ENCODE measurements around the gene TRIO.
A peak's percentile ranks its signal among the peaks of the same experiment; 100 is the strongest.

The TRIO gene

DNA sequence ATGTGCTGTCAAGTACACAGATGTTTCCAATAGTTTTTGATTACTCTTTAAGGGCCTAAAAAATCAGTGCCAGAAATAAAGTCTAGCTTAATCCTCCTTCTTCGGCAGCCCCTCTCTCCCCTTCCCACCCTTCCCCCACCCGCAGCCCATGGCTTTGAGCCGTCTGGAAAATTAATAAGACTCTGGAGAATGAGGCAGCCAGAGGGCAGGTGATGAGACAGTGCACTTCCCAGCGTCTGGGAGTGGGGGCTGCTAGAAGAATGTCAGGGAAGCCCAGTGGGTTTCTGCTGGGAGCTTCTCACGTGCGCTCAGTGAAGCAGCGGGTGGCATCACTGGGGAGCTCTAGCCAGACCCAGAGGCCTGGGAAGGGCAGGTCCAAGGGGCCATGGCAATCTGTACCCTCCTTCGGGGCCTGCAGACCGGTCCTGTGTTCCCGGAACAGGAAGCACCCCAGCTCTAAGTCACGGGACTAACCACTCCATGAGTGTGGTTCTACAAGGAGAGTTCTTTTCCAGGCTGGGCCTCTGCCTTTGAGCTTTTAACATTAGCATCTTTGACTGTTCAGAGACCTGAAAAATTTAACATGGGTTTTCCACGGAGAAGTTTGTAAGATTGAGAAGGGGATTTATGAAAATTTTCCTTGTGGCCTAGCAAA is 273.6 kb downstream of the TRIO start:
- peak; percentile 5 for ATAC-seq
- no peak for TF ChIP-seq TOX (CRISPR knock-in tag; IDR thresholded peaks at IDR 0.05; ENCODE audit: borderline replicate concordance)
- TF ChIP-seq ZC3H10 (CRISPR knock-in tag; IDR thresholded peaks at IDR 0.05), result no peak
- TF ChIP-seq, protein P1, sequence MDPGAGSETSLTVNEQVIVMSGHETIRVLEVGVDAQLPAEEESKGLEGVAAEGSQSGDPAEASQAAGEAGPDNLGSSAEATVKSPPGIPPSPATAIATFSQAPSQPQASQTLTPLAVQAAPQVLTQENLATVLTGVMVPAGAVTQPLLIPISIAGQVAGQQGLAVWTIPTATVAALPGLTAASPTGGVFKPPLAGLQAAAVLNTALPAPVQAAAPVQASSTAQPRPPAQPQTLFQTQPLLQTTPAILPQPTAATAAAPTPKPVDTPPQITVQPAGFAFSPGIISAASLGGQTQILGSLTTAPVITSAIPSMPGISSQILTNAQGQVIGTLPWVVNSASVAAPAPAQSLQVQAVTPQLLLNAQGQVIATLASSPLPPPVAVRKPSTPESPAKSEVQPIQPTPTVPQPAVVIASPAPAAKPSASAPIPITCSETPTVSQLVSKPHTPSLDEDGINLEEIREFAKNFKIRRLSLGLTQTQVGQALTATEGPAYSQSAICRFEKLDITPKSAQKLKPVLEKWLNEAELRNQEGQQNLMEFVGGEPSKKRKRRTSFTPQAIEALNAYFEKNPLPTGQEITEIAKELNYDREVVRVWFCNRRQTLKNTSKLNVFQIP (CRISPR knock-in tag; IDR thresholded peaks at IDR 0.05; ENCODE audit: borderline replicate concordance, low read depth), result no peak
- no peak for TF ChIP-seq ZNF8 (CRISPR knock-in tag; IDR thresholded peaks at IDR 0.05)
- no peak for TF ChIP-seq ZFP30 (CRISPR knock-in tag; IDR thresholded peaks at IDR 0.05)
- no peak for TF ChIP-seq BACH2 (CRISPR knock-in tag; IDR thresholded peaks at IDR 0.05; ENCODE audit: borderline replicate concordance)
- TF ChIP-seq ZNF70 (CRISPR knock-in tag; IDR thresholded peaks at IDR 0.05), result no peak
- TF ChIP-seq, protein P2, sequence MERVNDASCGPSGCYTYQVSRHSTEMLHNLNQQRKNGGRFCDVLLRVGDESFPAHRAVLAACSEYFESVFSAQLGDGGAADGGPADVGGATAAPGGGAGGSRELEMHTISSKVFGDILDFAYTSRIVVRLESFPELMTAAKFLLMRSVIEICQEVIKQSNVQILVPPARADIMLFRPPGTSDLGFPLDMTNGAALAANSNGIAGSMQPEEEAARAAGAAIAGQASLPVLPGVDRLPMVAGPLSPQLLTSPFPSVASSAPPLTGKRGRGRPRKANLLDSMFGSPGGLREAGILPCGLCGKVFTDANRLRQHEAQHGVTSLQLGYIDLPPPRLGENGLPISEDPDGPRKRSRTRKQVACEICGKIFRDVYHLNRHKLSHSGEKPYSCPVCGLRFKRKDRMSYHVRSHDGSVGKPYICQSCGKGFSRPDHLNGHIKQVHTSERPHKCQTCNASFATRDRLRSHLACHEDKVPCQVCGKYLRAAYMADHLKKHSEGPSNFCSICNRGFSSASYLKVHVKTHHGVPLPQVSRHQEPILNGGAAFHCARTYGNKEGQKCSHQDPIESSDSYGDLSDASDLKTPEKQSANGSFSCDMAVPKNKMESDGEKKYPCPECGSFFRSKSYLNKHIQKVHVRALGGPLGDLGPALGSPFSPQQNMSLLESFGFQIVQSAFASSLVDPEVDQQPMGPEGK (CRISPR knock-in tag; IDR thresholded peaks at IDR 0.05; ENCODE audit: borderline replicate concordance), result no peak
- peak; percentile 73; the same call in 1 of the 2 replicates for TF ChIP-seq CSDC2 (CRISPR knock-in tag; IDR thresholded peaks at IDR 0.05)
- no peak for TF ChIP-seq TCF4 (CRISPR knock-in tag; IDR thresholded peaks at IDR 0.05; ENCODE audit: borderline replicate concordance)
- TF ChIP-seq SNAI2 (CRISPR knock-in tag; IDR thresholded peaks at IDR 0.05), result 0 out of 2 replicates have a peak, but pooled peaks have one; percentile 37
- TF ChIP-seq ZFP3 (CRISPR knock-in tag; IDR thresholded peaks at IDR 0.05), result no peak
- TF ChIP-seq CREB5 (CRISPR knock-in tag; IDR thresholded peaks at IDR 0.05; ENCODE audit: low read depth), result no peak
- TF ChIP-seq ZNF565 (CRISPR knock-in tag; conservative IDR thresholded peaks at IDR 0.05; ENCODE audit: low read depth), result no peak
- 0 out of 2 replicates have a peak, but pooled peaks have one; percentile 10 for TF ChIP-seq GLIS3 (CRISPR knock-in tag; IDR thresholded peaks at IDR 0.05)
- TF ChIP-seq ESRRG (CRISPR knock-in tag; IDR thresholded peaks at IDR 0.05), result no peak
- TF ChIP-seq PPARA (CRISPR knock-in tag; IDR thresholded peaks at IDR 0.05; ENCODE audit: borderline replicate concordance), result no peak
- no peak for TF ChIP-seq ARNTL (CRISPR knock-in tag; IDR thresholded peaks at IDR 0.05; ENCODE audit: borderline replicate concordance, low read depth)

DNA sequence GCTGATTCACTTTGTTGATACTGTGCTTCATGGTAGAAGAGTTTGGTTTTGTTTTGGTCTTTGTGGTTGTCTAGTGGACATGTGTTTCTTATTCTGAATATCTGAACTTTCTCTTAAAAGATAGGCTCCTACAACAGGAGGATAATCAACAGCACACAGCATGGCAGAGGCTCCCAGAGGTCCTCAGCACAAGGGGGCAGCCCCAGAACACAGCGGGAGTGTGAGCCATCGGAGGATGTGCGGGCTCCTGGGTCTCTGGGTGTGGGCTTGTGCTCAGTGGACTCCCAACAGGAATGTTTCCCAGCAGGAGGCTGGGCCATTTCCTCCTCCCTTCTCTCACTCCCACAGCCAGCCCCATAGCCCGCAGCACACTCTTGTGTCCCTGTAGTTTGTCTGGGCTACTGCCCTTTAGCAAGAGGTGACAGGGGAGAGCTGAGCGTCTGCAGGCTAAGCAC is 274.2 kb downstream of the TRIO start:
- peak; percentile 88 for ATAC-seq
- TF ChIP-seq OSR1 (CRISPR knock-in tag; IDR thresholded peaks at IDR 0.05) (no peak), CREB5 (CRISPR knock-in tag; IDR thresholded peaks at IDR 0.05; ENCODE audit: low read depth) (no peak), ISL1 (CRISPR knock-in tag; IDR thresholded peaks at IDR 0.05) (peak; percentile 14; the same call in 1 of the 2 replicates), RARB (CRISPR knock-in tag; IDR thresholded peaks at IDR 0.05) (no peak), ZNF565 (CRISPR knock-in tag; conservative IDR thresholded peaks at IDR 0.05; ENCODE audit: low read depth) (no peak), ZFP30 (CRISPR knock-in tag; IDR thresholded peaks at IDR 0.05) (no peak), CSDC2 (CRISPR knock-in tag; IDR thresholded peaks at IDR 0.05) (0 out of 2 replicates have a peak, but pooled peaks have one; percentile 18), BACH2 (CRISPR knock-in tag; IDR thresholded peaks at IDR 0.05; ENCODE audit: borderline replicate concordance) (no peak), ESRRG (CRISPR knock-in tag; IDR thresholded peaks at IDR 0.05) (no peak), ZNF70 (CRISPR knock-in tag; IDR thresholded peaks at IDR 0.05) (peak; percentile 45; the same call in 1 of the 2 replicates), GLIS3 (CRISPR knock-in tag; IDR thresholded peaks at IDR 0.05) (no peak), ZFP3 (CRISPR knock-in tag; IDR thresholded peaks at IDR 0.05) (no peak; the same call in 1 of the 2 replicates), ARNTL (CRISPR knock-in tag; IDR thresholded peaks at IDR 0.05; ENCODE audit: borderline replicate concordance, low read depth) (0 out of 2 replicates have a peak, but pooled peaks have one; percentile 42), SNAI2 (CRISPR knock-in tag; IDR thresholded peaks at IDR 0.05) (no peak), PPARA (CRISPR knock-in tag; IDR thresholded peaks at IDR 0.05; ENCODE audit: borderline replicate concordance) (no peak), ZC3H10 (CRISPR knock-in tag; IDR thresholded peaks at IDR 0.05) (no peak)
- TF ChIP-seq, protein P3, sequence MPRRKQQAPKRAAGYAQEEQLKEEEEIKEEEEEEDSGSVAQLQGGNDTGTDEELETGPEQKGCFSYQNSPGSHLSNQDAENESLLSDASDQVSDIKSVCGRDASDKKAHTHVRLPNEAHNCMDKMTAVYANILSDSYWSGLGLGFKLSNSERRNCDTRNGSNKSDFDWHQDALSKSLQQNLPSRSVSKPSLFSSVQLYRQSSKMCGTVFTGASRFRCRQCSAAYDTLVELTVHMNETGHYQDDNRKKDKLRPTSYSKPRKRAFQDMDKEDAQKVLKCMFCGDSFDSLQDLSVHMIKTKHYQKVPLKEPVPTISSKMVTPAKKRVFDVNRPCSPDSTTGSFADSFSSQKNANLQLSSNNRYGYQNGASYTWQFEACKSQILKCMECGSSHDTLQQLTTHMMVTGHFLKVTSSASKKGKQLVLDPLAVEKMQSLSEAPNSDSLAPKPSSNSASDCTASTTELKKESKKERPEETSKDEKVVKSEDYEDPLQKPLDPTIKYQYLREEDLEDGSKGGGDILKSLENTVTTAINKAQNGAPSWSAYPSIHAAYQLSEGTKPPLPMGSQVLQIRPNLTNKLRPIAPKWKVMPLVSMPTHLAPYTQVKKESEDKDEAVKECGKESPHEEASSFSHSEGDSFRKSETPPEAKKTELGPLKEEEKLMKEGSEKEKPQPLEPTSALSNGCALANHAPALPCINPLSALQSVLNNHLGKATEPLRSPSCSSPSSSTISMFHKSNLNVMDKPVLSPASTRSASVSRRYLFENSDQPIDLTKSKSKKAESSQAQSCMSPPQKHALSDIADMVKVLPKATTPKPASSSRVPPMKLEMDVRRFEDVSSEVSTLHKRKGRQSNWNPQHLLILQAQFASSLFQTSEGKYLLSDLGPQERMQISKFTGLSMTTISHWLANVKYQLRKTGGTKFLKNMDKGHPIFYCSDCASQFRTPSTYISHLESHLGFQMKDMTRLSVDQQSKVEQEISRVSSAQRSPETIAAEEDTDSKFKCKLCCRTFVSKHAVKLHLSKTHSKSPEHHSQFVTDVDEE (CRISPR knock-in tag; IDR thresholded peaks at IDR 0.05), result peak; percentile 79; the same call in 1 of the 2 replicates
- TF ChIP-seq, protein P2 (CRISPR knock-in tag; IDR thresholded peaks at IDR 0.05; ENCODE audit: borderline replicate concordance), result no peak
- TF ChIP-seq, protein P4, sequence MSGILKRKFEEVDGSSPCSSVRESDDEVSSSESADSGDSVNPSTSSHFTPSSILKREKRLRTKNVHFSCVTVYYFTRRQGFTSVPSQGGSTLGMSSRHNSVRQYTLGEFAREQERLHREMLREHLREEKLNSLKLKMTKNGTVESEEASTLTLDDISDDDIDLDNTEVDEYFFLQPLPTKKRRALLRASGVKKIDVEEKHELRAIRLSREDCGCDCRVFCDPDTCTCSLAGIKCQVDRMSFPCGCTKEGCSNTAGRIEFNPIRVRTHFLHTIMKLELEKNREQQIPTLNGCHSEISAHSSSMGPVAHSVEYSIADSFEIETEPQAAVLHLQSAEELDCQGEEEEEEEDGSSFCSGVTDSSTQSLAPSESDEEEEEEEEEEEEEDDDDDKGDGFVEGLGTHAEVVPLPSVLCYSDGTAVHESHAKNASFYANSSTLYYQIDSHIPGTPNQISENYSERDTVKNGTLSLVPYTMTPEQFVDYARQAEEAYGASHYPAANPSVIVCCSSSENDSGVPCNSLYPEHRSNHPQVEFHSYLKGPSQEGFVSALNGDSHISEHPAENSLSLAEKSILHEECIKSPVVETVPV (CRISPR knock-in tag; IDR thresholded peaks at IDR 0.05), result no peak
